ENCODE data around the gene ERV3-1. TPM values are rescaled to one million over a fixed set of nuclear protein-coding genes. Genes with fewer than 3 reads are reported as not detected.
A peak's percentile ranks its signal among the peaks of the same experiment; 100 is the strongest.

Gene ERV3-1
- total and polyA plus RNA-seq, 9 of the 15 experiments (the other 6 are each of a cell fraction or from before 2014, with no cell fraction given), result 10.2 to 30.0 (median 22.0) TPM

- TF ChIP-seq KDM1A (IDR thresholded peaks at IDR 0.05), result no peak
- peak; percentile 60; the same call in 1 of the 2 replicates for TF ChIP-seq NFRKB (IDR thresholded peaks at IDR 0.05; ENCODE audit: low read depth)
- TF ChIP-seq SMARCB1 (IDR thresholded peaks at IDR 0.05; ENCODE audit: insufficient read length, low read depth), result no peak
- no peak for TF ChIP-seq ETS2 (tag; IDR thresholded peaks at IDR 0.05; ENCODE audit: borderline replicate concordance, poor library complexity, severe bottlenecking)
- TF ChIP-seq ZSCAN32 (CRISPR knock-in tag; IDR thresholded peaks at IDR 0.05), result no peak
- TF ChIP-seq ARID4B (CRISPR knock-in tag; IDR thresholded peaks at IDR 0.05), result no peak
- no peak for TF ChIP-seq ZNF830 (CRISPR knock-in tag; IDR thresholded peaks at IDR 0.05)
- TF ChIP-seq E2F4 (CRISPR knock-in tag; IDR thresholded peaks at IDR 0.05; ENCODE audit: low read depth), result no peak
- no peak for TF ChIP-seq ZNF318 (IDR thresholded peaks at IDR 0.05; ENCODE audit: borderline replicate concordance in 1 of 2, low read depth in 1 of 2)
- TF ChIP-seq CSDE1 (IDR thresholded peaks at IDR 0.05), result no peak
- TF ChIP-seq PHF8 (IDR thresholded peaks at IDR 0.05; ENCODE audit: borderline replicate concordance, low read length), result peak; percentile 81
- TF ChIP-seq ZNF444 (CRISPR knock-in tag; IDR thresholded peaks at IDR 0.05), result no peak
- no peak for TF ChIP-seq FOS (IDR thresholded peaks at IDR 0.05; ENCODE audit: extremely low read depth, insufficient read length)
Measured at GRCh38 chr7:65037740-65038688, 31.5 kb upstream of the ERV3-1 start (continued).

Measured in K562 (cell line).